Hippocampal formation (tissue), 2 donors: ENCODE results near the gene DNAJC6.
"Not testable (repeated sequence)": the region's sequence is repeated elsewhere in the genome, so short reads cannot be mapped to it uniquely, and the experiment has no call there.

ENCODE experiments used
- DNase-seq, 2 donors: peaks; one replicate each; lab custom pipeline; 2025; lab: John Stamatoyannopoulos, UW

The DNAJC6 gene

DNA sequence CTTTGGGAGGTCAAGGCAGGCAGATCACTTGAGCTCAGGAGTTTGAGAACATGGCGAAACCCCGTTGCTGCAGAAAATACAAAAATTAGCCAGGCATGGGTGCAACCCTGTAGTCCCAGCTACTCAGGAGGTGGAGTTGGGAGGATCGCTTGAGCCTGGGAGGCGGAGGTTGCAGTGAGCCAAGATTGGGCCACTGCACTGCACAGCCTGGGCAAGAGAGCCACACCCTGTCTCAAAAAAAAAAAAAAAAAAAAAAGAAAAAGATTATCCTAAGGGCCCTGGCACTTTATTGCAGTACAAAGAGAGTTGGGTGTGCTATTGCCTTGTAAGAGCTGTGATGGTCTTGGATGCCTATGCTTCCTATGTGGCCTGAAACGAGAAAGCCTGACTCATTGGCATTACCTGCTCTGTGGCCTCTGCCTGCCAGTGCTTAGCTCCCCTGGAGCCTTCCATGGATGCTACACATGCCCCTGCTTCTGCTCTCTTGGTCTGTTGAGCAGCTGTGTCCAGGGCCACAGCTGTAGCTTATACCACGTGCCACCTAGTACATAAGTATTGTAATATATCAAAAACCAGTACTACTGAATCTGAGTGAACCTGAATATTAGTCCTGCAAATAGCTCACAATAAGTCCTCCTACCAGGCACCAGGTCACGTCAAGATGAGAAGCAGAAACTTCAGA, 45.8 kb downstream of the DNAJC6 start:
- no peak for DNase-seq

DNA sequence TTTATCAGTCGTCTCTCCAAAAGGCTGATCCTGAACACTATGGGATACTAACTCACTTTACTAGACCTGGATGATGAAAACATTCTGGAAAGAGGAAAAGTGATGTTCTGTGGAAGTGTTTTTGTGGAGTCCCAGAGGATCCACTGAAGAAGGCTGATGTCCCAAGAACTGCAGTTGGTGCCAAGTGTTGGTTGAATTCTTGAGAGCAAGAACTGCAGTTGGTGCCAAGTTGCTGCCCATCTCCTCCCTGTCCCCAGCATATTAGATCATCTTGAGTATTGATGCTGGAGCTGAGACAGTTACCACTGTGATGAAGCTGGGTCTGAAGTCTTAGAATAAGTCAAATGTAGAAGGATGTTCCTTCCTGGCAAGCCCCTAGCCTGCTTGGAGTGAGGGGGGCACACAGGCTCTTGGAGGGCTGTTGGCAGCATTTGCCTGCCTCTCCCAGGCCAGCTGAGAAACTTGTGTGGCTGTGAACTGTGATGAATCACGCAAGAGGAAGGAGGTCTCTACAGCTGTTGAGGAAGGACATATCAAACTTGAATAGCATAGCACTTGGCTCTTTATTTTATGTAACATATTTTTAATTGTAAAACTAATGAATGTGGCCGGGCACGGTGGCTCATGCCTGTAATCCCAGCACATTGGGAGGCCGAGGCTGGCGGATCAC, 48.1 kb downstream of the DNAJC6 start:
- DNase-seq = no peak

DNA sequence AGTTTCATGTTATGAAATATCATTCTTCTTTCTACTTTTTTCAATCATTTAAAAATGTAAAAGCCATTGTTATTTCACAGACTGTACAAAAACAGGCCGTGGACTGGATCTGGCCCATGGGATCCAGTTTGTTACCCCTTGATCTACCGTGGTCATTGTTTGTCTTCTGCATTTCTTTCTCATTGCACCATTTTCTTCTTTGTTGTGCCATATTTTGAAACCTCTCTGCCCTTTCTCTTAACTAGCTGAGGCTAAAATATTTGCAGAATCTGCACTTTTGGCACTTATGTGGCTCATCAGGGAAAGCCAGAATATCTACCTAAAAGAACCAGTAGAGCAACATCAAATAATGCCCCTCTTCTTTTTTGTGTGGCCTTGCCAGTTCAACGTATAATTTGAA, 50.5 kb downstream of the DNAJC6 start:
- no peak for DNase-seq

DNA sequence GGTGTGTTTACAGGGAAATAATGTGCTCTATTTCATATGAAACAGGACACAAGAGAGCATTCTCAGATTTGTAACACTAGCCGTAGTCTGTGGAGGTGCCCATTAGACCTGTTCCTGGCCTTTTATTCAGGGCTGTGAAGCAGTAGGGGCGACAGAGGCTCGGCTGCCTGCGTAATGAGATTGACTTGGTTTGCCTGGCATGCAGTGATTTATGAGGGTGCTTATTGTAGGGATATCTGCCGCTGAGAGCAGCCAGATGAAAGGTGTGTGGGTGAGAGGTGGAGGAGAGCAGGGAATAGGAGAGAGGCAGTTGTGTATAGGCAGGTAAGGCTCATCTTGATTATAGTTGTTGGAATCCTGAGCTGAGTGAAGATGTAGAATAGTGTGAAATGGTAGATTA, 51.3 kb downstream of the DNAJC6 start:
- DNase-seq = no peak

DNA sequence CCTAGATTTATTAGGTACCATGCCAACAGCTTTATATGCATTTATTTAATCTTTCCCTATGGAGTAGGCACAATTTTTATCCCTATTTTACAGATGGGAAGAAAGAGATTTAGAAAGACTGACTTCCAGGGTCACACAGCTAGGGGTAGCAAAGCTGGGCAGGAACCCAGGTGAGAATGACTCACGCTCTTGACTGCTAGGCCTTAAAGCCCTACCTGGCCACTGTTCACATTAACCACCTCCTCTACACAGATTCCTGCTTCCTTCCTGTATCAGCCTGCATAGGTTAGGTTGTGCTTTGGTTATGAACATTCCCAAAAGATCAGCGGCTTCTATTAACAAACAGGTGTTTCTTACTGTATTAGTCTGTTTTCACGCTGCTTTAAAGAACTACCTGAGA, 53.2 kb downstream of the DNAJC6 start:
- DNase-seq = no peak

DNA sequence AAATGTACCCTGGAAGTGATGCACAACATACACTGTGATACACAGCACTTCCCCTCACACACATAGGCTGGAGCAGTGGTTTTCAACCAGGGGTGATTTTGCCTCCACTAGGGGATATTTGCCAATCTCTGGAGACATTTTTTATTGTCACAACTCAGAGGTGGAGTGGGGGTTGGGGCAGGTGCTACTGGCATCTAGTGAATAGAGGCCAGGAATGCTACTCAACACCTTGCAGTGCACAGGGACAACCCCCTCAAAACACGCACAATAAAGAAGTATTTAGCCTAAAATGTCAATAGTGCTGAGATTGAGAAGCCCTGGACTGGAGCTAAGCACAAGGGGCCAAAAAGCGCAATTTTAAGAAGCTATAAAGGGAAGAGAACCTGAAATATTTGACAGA, 54.1 kb downstream of the DNAJC6 start:
- no peak for DNase-seq

DNA sequence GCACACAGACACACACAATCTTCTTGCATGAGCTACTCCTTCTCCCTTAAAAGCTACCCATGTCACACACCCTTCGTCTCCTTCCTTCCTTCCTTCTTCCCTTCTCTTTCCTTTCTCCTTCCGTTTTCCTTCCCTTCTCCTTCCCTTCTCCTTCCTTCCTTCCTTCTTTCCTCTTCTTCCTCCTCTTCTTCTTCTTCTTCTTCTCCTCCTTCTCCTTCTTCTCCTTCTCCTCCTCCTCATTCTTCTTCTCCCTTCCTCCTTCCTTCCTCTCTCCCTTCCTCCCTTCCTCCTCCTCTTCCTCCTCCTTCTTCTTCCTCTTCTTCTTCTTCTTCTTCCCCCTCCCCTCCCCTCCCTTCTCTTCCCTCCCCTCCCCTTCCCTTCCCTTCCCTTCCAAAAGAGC, 59.1 kb downstream of the DNAJC6 start:
- DNase-seq = no peak

DNA sequence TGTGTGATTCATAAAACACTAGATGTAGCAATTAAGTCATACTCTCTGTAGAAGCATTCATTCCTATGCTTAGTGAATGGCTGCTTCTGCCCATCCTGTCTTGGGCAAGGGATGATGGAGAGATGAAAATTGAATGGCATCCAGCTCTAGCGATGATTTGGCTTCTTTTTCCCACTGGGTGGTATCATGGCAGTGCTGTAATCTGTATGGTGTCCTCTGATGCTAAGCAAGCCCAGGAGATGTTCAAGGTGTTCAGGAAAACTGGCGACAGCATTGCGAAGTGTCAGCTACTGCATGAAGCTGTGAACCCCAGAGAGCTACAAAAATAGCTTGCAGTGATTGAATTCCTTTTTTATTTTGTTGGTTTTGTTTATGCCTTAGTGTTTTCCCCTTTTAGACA, 62.2 kb downstream of the DNAJC6 start:
- DNase-seq = no peak

DNA sequence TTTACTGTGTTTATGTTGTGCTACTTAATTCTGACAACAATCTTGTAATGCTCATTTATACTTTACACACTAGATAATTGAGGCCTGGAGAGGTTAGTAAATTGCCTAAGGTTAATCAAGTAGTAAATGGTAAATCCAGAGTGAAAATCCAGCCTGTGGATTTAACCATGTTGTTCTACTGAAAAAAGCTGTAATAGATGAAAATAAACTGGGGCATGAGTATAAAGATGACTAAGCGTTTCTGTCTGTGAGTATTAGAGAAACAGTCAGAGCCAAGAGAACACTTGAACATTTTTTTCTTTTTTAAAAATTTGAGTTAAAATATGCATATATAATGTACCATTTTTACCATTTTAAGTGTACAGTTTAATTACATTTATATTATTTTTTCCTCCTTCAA, 63.2 kb downstream of the DNAJC6 start:
- peak in 1 of 2 donors; percentile 6 for DNase-seq

DNA sequence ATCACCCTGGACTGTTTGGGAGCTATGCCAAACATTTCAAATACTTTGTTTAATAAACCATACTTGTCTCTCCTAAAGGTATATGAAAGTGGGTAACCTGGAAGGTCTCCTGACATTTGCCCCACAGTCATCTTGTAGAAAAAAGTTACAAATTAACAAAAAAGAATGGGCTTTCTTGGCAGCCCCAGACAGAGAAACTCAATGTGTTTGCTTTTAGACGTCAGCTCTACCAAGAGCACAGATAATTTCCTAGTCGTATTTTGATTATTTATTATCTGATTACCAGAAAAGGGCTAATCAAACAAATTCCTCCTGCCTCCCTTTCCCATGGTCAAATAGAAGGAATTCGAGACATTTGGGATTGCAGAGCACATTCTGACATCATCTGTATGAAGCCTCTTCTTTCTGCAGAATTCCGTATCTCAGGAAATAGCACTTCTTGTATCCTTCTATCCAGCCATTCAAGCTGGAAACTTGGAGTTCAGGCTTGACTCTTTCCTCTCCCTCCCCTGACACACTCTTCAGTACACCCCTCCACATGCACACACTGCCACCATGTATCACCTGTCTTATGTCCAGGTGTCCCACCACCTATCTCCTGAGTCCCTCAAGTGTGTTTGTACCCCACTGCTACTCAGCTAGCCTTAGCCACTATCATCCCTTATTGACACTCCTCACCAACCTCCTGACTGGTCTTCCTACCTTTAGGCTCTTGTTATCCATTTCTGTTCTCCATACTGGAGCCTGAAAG, 68.3 kb downstream of the DNAJC6 start:
- no peak for DNase-seq

DNA sequence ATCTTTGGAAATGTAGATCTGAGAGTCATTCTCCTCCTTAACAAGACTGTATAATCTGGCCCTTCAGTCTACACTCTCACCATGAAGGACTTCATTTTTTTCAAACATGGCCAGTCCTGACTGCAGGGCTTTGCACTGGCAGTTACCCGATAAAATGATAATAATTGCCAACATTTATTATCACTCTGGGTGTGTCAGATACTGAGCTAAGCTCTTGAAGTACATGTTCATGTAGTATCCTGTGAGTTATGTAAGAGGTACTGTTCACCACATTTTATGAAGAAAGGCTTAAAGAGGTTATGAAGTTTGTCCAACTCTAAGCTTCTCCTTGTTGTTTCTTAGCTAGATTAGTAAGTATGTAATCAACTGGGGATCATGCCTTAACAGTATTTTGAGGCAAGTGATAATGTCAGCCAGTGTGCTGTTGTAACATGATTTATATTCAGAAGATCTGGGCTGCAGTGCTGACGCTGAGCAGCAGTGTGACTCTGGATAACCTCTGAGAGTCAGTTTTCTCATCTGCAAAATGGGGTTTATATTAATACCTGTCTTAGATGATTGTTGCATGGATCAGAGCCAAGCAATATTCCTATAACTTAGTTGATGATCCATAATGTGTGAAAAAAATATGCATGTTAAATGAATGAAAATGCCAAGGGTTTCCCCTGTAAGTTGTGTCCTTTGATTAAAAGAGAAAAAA, 69.1 kb downstream of the DNAJC6 start:
- DNase-seq = no peak

DNA sequence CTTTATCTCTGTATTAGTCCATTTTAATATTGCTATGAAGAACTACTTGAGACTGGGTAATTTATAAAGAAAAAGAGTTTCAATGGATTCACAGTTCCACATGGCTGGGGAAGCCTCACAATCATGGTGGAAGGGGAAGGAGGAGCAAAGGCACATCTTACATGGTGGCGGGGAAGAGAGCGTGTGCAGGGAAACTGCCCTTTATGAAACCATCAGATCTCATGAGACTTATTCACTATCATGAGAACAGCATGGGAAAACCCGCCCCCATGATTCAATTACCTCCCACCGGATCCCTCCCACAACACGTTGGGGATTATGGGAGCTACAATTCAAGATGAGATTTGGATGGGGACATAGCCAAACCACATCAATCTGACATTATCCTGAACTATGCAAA, 75.1 kb downstream of the DNAJC6 start:
- not testable (repeated sequence) for DNase-seq

DNA sequence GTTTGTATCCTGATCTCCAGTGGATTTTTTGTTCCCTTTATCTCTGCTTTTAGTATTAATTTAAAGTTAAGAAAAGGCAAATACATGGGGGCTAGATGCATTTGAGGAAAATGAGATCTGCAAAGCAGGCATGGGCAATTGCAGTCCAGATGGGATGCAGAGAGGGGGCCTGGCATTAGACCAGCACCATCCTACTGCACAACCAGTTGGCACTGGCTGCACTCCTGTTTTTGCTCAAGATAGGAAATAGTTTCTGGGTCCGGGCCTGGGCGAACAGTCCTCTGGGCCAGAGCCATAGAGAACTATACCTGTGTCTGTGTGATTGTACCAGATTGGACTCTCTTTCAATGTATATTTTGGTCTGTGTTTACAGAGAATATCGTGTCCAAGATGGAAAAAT, 77.1 kb downstream of the DNAJC6 start:
- no peak for DNase-seq

DNA sequence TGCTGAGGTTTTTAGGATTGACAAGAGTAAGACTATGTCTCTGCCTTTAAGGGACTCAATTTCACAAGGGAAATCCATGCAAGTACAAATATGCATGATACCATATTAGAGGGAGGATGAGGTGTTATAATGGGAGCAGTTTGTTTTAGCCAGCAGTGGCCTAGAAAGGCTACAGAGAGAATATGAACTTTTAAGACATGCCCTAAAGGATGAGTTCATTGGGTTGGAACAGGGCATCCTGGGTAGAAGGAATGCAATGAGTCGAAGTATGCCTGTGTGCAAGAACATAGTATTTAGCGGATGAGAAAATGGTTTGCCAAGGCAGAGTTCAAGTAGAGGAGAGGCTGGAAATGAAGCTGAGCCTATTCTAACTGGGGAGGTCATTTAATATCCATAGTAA, 78.5 kb downstream of the DNAJC6 start:
- no peak for DNase-seq

DNA sequence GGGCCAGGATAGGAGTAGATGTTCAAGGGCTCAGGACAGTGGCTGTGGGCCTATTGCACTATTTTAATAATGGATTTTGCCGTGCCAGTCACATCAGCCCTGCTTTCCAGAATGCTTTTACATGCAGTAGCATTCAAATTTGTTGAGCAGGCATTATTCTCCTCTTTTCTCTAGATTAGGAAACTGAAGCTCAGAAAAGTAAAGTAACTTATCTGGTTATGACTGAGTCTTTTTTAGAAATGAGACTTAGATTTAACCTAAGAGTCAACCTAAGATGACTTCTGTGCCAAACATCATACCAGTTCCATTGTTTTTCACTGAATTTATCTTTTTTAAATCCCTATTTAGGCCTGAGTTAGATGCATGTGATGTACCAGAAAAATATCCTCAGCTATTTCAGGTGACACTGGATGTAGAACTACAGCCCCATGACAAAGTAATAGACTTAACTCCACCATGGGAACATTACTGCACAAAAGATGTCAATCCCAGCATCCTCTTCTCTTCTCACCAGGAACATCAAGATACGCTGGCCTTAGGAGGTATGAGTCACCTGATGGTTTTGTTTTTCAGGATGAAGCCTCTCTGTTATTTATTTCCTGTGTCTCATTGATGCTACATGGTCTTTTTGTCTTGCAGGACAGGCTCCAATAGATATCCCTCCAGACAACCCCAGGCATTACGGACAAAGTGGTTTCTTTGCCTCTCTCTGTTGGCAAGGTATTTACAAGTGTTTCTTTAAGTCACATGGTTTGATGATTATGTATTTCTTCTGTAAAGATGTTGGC, 79.8 kb downstream of the DNAJC6 start:
- no peak for DNase-seq

DNA sequence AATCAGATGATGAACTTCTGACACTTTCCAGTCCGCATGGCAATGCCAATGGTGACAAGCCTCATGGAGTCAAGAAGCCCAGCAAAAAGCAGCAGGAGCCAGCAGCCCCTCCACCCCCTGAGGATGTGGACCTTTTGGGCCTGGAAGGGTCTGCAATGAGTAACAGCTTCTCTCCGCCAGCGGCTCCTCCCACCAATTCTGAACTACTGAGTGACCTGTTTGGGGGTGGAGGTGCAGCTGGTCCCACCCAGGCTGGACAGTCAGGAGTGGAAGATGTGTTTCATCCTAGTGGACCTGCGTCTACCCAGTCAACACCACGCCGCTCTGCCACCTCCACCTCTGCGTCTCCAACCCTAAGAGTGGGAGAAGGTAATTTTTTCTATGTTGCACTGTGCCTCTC, 83.2 kb downstream of the DNAJC6 start:
- DNase-seq = no peak

DNA sequence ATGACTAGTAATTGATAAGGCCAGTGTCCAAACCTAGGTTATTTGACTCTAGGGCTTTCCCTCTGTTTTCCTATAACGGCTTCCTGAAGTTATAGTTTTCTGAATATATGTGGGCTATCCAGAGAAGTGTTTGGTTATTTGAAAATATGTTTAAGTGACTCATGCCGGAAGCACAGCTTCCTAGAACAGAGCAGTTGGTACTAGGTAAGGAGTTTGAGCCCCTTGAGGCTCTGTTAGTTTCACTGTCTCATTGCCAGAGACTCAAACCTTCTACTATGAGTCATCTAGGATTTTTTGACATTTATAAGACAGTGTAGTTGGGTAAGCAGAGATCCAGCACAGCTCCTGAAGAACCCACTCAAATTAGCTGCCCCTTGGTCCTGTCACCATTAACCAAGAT, 84.0 kb downstream of the DNAJC6 start:
- DNase-seq = no peak

DNA sequence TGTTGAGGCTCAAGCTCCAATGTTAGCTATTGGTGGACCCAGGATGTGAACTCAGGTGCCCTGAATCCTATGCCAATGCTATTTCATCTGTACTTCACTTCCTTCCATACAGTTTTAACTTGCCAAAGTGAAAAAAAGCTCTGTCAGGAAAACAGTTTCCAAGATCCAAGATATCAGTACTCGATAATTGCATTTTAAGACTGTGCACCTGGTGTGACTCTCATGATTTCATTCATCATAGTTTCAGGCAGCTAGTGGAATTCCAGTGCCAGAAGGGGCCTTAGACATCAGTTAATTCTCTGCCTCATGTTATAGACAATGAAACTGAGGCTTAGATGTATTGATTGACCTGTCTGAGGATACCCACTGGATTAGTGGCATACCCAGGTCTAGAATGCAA, 84.6 kb downstream of the DNAJC6 start:
- no peak for DNase-seq

DNA sequence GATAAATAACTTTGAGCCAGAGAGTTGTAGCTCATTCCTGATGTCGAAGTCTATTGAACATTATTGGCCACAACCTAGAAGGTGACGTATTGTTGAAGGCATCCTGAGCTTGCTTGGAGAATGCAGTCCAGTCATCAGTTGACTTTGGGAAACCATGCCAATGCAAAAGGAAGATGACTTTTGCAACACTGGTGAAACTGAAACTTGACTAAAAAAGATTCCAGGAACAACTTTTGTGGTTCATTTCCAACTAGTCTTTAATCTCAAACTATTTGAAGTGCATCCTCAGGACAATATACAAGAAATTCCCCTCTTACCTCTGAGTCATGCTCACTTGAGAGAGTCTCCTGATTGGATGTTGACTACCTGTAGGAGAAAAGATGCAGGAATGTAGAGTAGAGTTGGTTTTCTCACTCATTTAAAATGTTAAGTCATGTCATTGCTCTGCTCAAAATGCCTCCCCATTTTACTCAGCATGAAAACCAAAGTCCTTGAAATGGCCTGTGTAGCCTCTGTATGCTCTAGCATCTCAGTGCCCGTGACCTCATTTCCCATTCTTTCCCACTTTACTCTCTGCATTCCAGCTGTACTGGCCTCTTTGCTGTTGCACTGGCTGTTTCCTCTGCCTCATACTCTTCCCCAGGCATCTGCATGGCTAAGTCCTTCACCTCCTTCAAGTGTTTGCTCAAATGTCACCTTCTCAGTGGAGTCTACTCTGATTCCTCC, 86.7 kb downstream of the DNAJC6 start:
- DNase-seq = no peak

DNA sequence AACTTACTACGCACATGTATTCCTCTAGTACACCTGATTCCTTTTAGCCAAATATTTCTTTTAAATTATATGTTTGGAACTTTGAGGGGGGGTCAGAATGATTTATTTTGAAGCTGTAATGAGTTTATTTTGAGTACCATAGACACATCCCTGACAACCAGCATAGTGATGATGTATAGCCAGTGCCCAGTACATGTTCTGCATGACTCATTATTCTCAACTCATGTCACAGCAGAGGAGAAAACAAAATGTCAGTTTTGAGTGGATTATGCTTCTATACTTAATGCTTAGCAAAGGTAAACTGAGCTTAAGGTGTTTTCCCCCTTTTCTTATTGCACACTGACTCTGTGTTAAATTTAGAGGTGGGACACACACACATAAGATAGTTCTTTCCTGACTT, 88.7 kb downstream of the DNAJC6 start:
- DNase-seq = no peak

DNA sequence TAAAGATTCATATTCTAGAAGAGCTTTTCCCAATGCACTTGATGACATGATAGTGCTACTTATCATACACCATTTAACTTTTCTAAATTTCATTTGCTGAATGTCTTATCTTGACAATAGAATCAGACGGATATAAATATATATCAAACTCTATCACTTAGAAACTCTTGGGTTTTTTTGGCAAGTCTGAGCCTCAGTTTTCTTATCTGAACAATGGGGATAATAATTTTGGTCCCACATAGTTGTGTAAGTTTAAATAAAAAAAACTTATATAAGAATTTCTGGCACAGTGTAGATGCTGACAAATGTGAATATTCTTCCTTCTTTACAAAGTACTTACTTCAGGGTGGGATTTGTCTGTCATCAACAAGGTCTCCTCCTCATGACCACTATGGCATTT, 89.7 kb downstream of the DNAJC6 start:
- DNase-seq = no peak
